ENCODE results near the gene MTCH1.

- TF ChIP-seq CTCF (conservative IDR thresholded peaks at IDR 0.05; ENCODE audit: low read depth in 2 of 2) (peak; percentile 88 to 99), EZH2 (IDR thresholded peaks at IDR 0.05; ENCODE audit: low read depth, unreplicated experiment) (no peak), POLR2AphosphoS5 (IDR thresholded peaks at IDR 0.05; ENCODE audit: low read depth) (no peak), ETS1 (IDR thresholded peaks at IDR 0.05) (no peak), NANOG (IDR thresholded peaks at IDR 0.05; ENCODE audit: borderline replicate concordance) (no peak), REST (IDR thresholded peaks at IDR 0.05; ENCODE audit: unreplicated experiment) (no peak), JUNB (IDR thresholded peaks at IDR 0.05; ENCODE audit: unreplicated experiment) (no peak), EZH2phosphoT487 (IDR thresholded peaks at IDR 0.05; ENCODE audit: unreplicated experiment) (no peak), ZNF114 (CRISPR knock-in tag; IDR thresholded peaks at IDR 0.05) (no peak), ZNF331 (CRISPR knock-in tag; IDR thresholded peaks at IDR 0.05; ENCODE audit: low read depth) (no peak), CREB1 (CRISPR knock-in tag; IDR thresholded peaks at IDR 0.05; ENCODE audit: low read depth) (no peak), STAT1 (IDR thresholded peaks at IDR 0.05; ENCODE audit: unreplicated experiment) (no peak), ZNF462 (CRISPR knock-in tag; IDR thresholded peaks at IDR 0.05) (no peak)
These were observed 32.4 kb upstream of the MTCH1 start for GRCh38 chr6:37018198-37019064.
